Stimulated activated CD4-positive, alpha-beta T cell treated with anti-CD3 and anti-CD28 coated beads, Interleukin-4, amount 100 ng/mL, for 4 hours (primary cell): ENCODE measurements around the gene C2.
"Not testable (repeated sequence)": the region's sequence is repeated elsewhere in the genome, so short reads cannot be mapped to it uniquely, and the experiment has no call there.

ENCODE experiments used
- DNase-seq, 2 experiments: peaks; one replicate each; pipeline ENCODE4 v3.0.0-alpha.2; 2020

Gene C2

DNA sequence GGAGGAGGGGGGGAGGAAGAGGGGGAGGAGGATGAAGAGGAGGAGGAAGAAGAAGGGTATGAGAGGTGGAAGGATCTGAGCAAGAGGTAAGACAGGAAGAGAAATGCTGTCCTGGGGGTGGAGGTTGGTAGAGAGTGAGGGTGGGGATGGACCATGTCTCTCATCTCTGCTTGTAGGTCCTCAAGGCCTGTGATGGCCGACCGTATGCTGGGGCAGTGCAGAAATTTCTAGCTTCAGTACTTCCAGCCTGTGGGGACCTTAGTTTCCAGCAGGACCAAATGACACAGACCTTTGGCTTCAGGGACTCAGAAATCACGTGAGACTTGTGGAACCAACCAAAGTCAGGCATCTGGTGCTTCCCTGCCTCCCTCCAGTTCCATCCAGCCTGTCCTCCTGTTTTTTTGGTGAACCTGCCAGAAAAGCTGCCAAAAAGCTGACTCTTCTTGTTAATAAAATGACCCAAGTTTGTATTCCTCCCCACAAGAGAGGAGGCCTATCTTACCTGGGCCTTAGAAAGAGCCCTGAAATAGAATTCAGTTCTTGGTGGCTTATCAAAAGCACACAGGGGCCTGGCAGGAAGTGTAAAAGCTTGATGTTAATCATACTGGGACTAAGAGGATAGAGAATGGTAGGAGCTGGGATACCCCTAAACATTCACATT lies 51.9 kb downstream of the C2 start:
- DNase-seq = no peak

DNA sequence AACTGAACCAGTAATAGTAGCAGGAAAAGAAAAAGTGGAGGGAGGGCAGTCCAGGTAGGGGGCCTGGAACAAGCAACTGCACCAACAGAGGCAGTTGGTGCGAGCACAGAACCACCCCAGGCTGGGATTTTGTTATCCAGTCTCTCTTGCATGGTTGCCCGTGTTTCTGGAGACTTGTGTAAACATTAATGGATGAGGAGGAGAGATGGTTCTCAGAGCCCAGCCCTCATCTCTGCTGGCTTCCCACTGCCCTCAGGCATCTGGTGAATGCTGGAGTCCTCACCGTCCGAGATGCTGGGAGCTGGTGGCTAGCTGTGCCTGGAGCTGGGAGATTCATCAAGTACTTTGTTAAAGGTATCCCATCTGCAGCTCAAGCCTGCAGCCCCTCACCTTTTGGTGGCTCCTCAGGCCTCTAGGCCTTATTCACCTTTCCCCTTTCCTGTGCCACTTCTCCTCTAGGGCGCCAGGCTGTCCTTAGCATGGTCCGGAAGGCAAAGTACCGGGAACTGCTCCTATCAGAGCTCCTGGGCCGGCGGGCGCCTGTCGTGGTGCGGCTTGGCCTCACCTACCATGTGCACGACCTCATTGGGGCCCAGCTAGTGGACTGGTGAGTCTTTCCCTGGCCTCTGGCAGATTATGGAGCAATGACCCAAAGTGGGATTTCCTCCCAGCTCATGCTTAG lies 52.8 kb downstream of the C2 start:
- DNase-seq = not testable (repeated sequence)

DNA sequence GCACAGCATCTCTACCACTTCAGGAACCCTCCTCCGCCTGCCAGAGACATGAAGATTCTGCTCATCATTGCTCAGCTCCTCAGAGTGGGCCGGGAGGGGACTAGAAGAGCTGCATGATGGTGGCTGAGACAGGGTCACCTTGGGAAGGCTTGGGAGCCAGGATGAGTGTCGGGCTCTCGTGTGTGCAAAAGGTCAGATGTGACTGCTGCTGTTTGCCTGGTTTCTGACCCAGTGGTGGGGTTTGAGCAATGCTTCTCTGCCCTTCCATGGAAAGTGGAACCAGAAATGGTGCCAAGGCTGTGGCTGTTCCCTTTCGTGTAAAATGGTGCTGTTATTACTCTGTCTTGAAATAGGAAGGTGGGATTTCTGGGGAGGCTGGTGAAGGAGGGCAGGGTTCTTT lies 53.5 kb downstream of the C2 start:
- DNase-seq = not testable (repeated sequence)

DNA sequence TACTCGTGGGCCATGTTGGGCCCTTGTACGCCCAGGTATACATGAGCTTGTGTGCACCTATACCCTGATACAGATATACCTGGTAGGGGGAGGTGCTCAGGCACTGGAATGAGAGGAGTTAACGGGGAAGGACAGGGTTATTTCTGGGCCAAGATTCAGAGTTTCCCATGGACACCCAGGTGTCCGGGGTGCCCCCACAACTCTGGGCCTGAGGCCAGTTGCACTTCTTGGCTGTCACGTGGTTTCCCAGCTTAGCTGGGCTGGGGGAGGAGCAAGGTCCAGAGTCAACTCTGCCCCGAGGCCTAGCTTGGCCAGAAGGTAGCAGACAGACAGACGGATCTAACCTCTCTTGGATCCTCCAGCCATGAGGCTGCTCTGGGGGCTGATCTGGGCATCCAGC lies 54.2 kb downstream of the C2 start, which contains the start of gene C4A:
Gene C4A (plus strand): TSS at position 314 of the 400 bp plus-strand sequence. CDS start 51 bp downstream, at position 365.
- DNase-seq = not testable (repeated sequence)

DNA sequence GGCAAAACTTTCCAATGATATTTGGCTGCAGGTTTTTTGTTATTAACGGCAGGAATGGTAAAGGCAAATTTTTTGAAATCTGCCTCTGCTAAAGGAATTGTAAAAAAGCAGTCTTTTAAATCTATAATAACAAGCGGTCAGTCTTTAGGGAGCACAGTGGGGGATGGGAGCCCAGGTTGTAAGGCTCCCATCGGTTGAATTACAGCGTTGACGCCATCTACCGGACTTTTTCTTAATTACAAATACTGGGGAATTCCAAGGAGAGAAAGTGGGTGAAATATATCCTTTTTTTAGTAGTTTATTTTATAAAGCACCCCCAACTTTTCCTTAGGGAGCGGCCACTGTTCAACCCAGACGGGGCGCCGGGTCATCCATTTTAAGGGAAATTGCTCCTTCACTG lies 61.8 kb downstream of the C2 start:
- DNase-seq = not testable (repeated sequence)

DNA sequence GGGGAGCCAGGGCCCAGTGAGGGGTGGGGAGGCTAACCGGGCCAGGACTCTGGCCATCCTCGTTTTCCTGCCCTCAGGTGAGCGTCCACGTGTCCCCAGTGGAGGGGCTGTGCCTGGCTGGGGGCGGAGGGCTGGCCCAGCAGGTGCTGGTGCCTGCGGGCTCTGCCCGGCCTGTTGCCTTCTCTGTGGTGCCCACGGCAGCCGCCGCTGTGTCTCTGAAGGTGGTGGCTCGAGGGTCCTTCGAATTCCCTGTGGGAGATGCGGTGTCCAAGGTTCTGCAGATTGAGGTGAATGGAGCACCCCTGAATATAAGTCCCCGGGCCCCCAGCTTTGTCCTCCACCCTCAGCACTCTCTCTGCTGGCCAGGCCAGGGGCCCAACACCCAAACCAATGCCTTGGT lies 66.9 kb downstream of the C2 start:
- DNase-seq = not testable (repeated sequence)
